RPMI8226 (cell line): ENCODE results near the gene CXCR3.
"Not testable (repeated sequence)": the region's sequence is repeated elsewhere in the genome, so short reads cannot be mapped to it uniquely, and the experiment has no call there.

Experiments
- DNase-seq: peaks from one replicate; pipeline ENCODE4 v3.0.0-alpha.2; 2015

Gene CXCR3

DNA sequence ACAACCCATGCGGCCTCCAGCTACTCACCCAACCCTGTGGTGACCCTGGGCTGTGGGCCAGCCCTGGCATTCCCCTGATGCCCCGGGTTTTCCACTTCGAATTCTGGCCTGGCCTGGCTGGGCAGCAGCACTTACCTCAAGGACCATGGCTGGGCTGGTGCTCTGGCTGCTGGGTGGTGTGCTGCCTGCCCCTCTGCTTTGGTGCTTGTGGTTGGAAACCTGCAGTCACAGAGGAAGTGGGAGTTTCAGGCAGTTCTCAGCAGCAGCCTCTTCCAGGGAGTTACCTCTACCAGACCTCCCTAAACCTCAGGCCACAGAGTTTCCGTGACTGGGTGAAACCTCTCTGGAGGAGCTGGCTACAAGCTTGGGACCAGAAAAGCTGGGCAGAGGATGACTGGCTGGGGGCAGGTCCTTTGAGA, at the start of gene CXCR3:
Gene CXCR3 (minus strand): TSS at position 209 of the 419 bp plus-strand sequence. CDS start 62 bp downstream, at position 147.
- peak; percentile 89 for DNase-seq

GRCh38 chrX:71667328-71668247, 49.3 kb upstream of the CXCR3 start, which contains the start of gene LOC101059915:
TSS of gene LOC101059915 (plus strand) at chrX:71667546.
- DNase-seq = no peak

DNA sequence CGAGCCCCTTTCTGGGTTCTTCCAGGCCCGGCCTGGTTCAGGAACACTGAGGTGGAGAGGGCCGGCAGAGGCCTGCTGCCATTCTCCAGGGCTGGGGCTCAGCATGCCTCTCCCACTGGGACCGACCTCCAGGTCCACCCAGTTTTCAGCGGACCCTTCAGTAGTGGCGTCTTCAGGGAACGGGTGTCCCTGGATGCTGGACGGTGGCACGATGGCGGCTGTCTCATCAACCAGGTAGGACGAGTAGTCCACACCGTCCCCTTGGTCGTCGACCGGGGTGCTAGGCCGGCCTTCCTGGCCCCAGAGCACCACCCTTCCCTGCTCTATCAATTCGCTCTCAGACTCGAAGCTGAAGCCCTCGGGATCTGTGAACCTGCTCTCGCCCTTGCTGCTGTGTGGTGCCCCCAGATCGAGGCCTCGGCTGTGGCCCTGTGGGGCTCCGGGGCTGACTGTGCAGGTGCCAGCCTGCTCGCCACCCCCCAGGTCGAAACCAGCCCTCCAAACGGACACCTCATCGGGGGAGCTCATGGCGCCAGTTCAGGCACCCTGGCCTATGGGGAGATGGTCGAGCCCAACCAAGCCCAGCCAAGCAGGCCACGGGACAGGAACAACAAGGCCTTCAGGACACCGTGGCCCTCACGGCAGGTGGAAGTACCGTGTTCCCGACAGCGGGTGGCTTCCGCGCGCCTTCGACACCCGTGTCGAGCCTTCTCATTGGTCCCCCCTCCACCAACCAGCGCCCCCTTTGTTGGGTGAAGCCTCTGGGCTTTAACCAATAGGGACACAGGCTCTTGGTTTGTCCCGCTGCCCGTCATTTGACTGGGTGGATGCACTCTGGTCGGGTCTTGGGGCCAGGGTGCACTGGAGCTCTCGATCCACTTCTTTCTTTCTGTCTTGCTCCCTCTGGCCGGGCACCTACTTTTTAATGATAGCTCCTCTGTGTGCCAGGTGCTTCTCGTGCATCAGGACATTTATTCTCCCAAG, 48.2 kb upstream of the CXCR3 start:
- no peak for DNase-seq

DNA sequence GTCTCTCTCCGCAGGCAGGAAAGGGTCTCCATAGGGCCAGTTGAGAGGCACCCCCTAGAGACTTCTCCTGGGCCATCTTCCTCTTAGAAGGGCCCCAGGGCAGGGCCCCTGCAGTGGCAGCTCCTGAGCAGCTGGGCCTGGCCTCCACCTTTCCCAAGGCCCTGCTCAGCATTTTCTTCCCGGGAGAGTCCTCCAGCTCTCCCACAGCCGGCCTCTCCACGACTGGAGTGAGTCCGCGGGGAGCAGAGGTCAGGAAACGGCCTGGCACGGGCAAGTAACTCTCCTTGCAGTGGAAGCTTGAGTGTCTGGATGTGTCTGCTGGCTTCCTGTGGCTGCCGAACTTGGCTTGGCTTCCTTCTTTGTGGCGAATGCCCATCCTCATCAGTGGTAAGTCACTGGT, 47.4 kb upstream of the CXCR3 start:
- DNase-seq = no peak

DNA sequence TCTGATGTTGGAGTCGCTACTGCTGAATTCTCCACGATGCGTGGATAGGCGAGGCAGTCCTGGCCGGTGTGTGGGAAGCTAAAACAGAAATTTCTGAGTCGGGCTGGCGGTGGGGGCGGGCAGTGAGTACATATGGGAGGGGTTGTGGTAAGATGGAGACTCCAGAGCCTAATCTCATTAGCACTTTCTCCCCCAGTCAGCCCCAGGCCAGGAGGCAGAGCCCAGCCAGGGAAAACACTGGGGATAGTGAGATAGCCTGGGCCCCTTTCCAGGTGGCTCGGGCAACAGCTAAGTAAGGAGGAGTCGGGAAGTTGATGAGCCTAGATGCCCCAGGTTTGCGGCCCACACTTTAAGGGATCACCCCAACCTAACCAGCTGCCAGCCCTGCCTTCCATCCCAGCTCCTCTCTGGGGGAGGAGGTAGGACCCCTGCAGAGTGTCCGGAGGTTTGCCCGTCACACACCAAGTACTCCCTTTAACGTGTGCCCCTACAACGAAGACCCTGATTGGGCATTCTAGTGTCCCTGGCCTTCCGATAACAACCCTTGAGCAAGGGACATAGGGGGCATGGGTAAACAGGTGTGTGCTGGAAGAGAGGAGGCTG, 46.7 kb upstream of the CXCR3 start:
- no peak for DNase-seq

- DNase-seq = peak; percentile 64
These were observed 45.9 kb upstream of the CXCR3 start for GRCh38 chrX:71664202-71664601.

- not testable (repeated sequence) for DNase-seq
These were observed 44.9 kb upstream of the CXCR3 start for GRCh38 chrX:71663238-71663637.

DNA sequence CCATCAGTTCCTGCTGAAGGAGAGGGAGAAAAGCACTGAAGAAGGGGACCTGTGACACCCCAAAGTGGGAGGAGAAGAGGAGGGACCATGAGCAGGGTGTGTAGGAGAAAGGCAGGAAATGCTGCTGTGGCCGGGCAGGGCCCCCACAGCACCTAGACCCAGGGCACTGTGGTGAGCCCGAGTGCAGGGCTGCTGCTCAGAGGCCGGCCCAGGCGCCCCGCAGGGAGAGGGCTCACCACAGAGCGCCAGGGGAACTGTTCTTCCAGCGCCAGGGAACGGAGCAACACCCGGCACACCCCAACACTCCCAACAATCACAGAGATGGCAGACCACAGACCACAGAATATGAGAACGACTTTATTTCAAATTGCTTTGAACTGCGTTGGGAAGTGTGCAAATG, 44.3 kb upstream of the CXCR3 start:
- not testable (repeated sequence) for DNase-seq

GRCh38 chrX:71661919-71662318, 43.6 kb upstream of the CXCR3 start:
- DNase-seq = no peak

DNA sequence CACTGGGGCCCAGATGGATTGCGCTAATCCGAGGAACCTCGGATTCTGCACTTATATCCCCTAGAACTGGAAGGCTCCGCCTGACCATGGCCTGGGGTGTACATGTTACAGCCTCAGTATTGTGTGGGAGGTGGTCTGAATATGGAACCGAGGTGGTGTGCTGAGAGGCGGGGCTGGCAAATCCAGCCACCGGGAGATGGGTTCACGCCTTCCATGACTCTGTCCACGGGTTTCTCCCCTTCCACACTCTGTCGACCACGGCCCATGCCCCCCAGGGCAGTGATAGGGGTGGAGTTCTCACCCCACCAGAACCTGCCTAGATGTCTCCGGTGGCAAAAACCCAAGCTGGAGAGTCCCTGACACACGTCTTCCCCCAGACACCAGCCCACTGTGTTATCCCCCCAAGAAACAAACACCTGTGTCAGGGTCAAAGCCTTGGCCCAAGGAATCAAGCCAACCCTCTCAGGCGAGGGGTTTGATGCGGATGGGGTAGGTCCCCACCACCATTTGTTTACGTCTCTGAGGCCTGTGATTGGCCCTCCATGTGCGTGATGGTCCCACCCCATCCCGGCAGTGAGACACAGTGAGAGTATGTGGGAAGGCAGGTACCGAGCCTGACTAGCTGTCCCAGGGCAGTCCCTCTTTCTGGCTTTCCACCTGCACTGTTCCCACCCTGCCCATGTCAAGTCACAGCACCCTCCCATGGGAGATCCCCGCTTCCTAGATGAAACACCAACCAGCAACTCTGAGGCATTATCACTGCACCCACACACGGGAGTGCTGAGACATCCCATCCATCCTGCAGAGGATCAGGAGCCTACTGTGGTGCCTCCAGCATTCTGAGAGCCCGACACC, 42.5 kb upstream of the CXCR3 start:
- no peak for DNase-seq

GRCh38 chrX:71659959-71660358, 41.6 kb upstream of the CXCR3 start:
- DNase-seq = no peak

- DNase-seq = no peak
These were observed 41.0 kb upstream of the CXCR3 start for GRCh38 chrX:71659342-71659741.

DNA sequence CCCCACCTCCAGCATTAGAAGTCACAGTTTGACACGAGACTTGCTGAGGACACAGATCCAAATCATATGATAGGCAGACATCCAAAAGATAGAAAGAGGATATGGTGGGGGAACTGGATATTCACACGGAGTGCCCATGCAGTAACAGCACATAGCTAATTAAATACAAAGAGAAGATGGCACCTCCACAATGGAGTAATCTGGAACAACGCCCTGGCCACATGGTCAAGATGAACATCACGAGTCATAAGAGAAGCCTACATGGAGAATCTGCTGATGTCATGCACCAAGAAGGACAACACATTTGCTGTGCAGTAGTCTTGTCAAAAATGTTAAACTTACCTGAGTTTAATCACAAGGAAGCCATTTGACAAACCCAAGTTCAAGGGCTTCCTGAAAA, 39.0 kb upstream of the CXCR3 start:
- no peak for DNase-seq

- no peak for DNase-seq
These were observed 35.0 kb upstream of the CXCR3 start for GRCh38 chrX:71653344-71653743.

DNA sequence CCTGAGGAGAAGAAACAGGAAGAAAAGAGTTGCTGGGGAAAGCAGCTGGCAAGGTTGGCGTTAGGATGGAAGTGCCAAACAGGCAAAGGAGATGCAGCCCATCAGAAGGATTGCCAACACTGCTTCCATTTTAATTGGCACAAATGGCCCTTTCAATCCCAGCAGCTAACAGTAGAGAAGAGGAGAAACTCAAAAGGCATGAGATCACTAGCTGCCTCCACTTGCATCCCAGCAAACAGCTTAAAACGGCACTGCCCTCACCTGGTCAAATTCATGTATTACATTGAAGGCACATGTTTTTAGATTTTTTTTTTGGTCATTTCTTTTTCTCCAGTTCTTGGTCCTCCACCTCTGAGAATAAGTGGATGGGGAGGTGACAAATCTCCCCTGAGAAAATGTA, 34.1 kb upstream of the CXCR3 start:
- peak; percentile 64 for DNase-seq

DNA sequence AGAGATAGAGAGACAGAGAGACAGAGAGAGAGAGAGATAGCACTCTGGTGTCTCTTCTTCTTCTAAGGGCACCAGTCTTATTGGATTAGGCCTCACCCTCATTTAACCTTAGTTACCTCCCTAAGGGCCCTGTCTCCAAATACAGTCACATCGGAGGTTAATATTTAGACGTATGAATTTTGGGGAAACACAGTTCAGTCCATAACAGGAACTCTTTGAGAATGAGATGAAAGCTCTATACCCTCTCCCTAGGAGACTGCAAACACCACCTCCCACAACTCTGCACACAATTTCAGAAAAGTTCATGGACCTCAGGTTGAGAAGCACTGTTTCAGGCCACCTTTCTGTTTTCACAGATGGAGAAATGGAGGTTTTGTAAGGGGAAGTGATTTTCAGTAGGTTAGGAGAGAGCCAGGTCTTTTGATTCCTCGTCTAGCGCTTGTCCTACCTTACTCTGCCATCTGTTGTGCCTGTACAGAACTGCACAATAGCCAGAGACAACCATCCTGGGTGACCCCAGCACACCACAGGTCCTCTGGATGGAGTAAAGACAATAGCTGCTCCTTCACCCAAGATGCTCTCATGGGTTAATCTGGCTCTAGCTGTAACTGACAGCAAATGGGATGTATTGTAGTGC, 32.1 kb upstream of the CXCR3 start:
- DNase-seq = peak; percentile 65

GRCh38 chrX:71644406-71644805, 26.1 kb upstream of the CXCR3 start:
- not testable (repeated sequence) for DNase-seq

GRCh38 chrX:71640002-71640401, 21.7 kb upstream of the CXCR3 start:
- DNase-seq = no peak

DNA sequence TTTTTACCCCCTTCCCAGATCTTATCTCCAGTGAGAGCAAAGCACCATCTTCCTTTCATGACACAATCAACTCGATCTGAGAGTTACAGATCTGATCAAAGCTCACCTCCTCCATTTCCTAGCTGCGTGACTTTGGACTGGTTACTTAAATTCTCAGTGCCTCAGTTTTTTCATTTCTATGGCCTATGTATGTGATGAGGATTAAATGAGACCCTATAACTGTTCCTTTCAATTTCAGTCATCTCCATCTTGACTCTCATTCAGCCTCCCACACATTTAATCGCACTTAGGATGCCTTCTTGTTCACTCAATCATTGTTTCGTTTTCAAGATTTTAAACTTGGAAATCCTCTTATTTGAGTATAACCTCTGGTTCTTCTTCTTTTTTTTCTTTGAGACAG, 20.1 kb upstream of the CXCR3 start:
- no peak for DNase-seq

- DNase-seq = no peak
These were observed 19.5 kb upstream of the CXCR3 start for GRCh38 chrX:71637848-71638247.

DNA sequence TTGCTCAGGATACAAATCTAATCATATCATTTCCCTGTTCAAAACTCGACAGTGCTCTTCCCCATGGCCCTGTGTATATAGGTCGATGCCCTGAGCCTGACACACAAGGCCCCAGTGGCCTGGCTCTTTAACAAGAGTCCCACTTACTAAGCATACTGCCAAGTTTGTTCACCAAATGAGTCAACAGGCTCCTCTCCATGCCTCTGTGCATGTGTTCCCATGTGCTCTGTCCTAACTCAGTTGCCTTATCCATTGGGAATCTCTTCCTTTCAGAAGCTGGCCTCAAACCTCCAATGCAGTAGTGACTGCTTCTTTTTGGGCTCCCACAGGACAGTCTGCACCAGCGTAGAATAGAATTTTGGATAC, 18.9 kb upstream of the CXCR3 start:
- peak; percentile 38 for DNase-seq
